Measurements from ENCODE around the gene LCE1D.

The LCE1D gene

GRCh38 chr1:152796421-152796820, at the start of gene LCE1D:
TSS of gene LCE1D (plus strand) at chr1:152796721. CDS start at chr1:152797795, 1,074 bp downstream.
- DNase-seq (ENCODE audit: low spot score) = no peak

- DNase-seq (ENCODE audit: low spot score) = no peak
Measured at GRCh38 chr1:152747831-152748230, 48.7 kb upstream of the LCE1D start.

- DNase-seq (ENCODE audit: low spot score) = peak; percentile 76
Measured at GRCh38 chr1:152752225-152752624, 44.3 kb upstream of the LCE1D start.

GRCh38 chr1:152753586-152753985, 42.9 kb upstream of the LCE1D start:
- no peak for DNase-seq (ENCODE audit: low spot score)

- DNase-seq (ENCODE audit: low spot score) = no peak
Measured at GRCh38 chr1:152756872-152757271, 39.6 kb upstream of the LCE1D start.

- DNase-seq (ENCODE audit: low spot score) = no peak
Measured at GRCh38 chr1:152757747-152758146, 38.8 kb upstream of the LCE1D start, which contains the start of gene KPRP. TSS of gene KPRP (plus strand) at chr1:152758025. CDS start at chr1:152759589, 1,564 bp downstream.

- DNase-seq (ENCODE audit: low spot score) = no peak
Measured at GRCh38 chr1:152758636-152759035, 37.9 kb upstream of the LCE1D start.

- DNase-seq (ENCODE audit: low spot score) = no peak
Measured at GRCh38 chr1:152759453-152760173, 36.9 kb upstream of the LCE1D start.

- no peak for DNase-seq (ENCODE audit: low spot score)
Measured at GRCh38 chr1:152760551-152761190, 35.9 kb upstream of the LCE1D start.

GRCh38 chr1:152761609-152762213, 34.8 kb upstream of the LCE1D start:
- DNase-seq (ENCODE audit: low spot score) = no peak

- DNase-seq (ENCODE audit: low spot score) = peak; percentile 44
Measured at GRCh38 chr1:152768847-152769533, 27.5 kb upstream of the LCE1D start.

- DNase-seq (ENCODE audit: low spot score) = no peak
Measured at GRCh38 chr1:152770411-152770810, 26.1 kb upstream of the LCE1D start.

- no peak for DNase-seq (ENCODE audit: low spot score)
Measured at GRCh38 chr1:152774875-152775274, 21.6 kb upstream of the LCE1D start, which contains the start of gene LCE1F. TSS of gene LCE1F (plus strand) at chr1:152775140. CDS start at chr1:152776372, 1,232 bp downstream.

- DNase-seq (ENCODE audit: low spot score) = no peak
Measured at GRCh38 chr1:152776361-152776760, 20.2 kb upstream of the LCE1D start.

- no peak for DNase-seq (ENCODE audit: low spot score)
Measured at GRCh38 chr1:152777510-152778137, 18.9 kb upstream of the LCE1D start.

- no peak for DNase-seq (ENCODE audit: low spot score)
Measured at GRCh38 chr1:152783095-152783494, 13.4 kb upstream of the LCE1D start.

- no peak for DNase-seq (ENCODE audit: low spot score)
Measured at GRCh38 chr1:152786077-152786476, 10.4 kb upstream of the LCE1D start, which contains the start of gene LCE1E. TSS of gene LCE1E (plus strand) at chr1:152786257. CDS start at chr1:152787300, 1,043 bp downstream.

GRCh38 chr1:152795686-152796085, 835 bp upstream of the LCE1D start:
- DNase-seq (ENCODE audit: low spot score) = no peak

- DNase-seq (ENCODE audit: low spot score) = no peak
Measured at GRCh38 chr1:152801333-152801732, 4.8 kb downstream of the LCE1D start.

- DNase-seq (ENCODE audit: low spot score) = no peak
Measured at GRCh38 chr1:152806576-152806975, 10.1 kb downstream of the LCE1D start, which contains the start of gene LCE1C. TSS of gene LCE1C (minus strand) at chr1:152806651. CDS start at chr1:152805478, 1,173 bp downstream.

GRCh38 chr1:152811050-152811449, 14.5 kb downstream of the LCE1D start:
- DNase-seq (ENCODE audit: low spot score) = no peak

- DNase-seq (ENCODE audit: low spot score) = no peak
Measured at GRCh38 chr1:152811671-152812070, 15.2 kb downstream of the LCE1D start, which contains the start of gene LCE1B. TSS of gene LCE1B (plus strand) at chr1:152811971. CDS start at chr1:152812447, 476 bp downstream.
